Upper lobe of right lung (tissue), 1 donor: Measurements from ENCODE around the gene ZNF621. TPM values are rescaled to one million over a fixed set of nuclear protein-coding genes. Genes with fewer than 3 reads are reported as not detected.

ENCODE experiments used
- ATAC-seq: fragments of 200-7000 bp; cut with Tn5 transposase; one replicate; pipeline ENCODE4 v1.9.1; 2020; ENCODE audit warnings: mild to moderate bottlenecking, moderate library complexity
- DNase-seq: peaks from one replicate; pipeline ENCODE4 v3.0.0-alpha.2; 2020
- H3K27ac ChIP-seq: fragments of 200-600 bp; one replicate; pipeline ENCODE4 v1.8.0; 2022
- H3K27me3 ChIP-seq: fragments of 200-600 bp; one replicate; pipeline ENCODE4 v1.8.0; 2022; ENCODE audit warnings: mild to moderate bottlenecking
- H3K36me3 ChIP-seq: fragments of 200-600 bp; one replicate; pipeline ENCODE4 v1.8.0; 2022
- H3K4me1 ChIP-seq: fragments of 200-600 bp; one replicate; pipeline ENCODE4 v1.8.0; 2022
- H3K4me3 ChIP-seq: fragments of 200-600 bp; one replicate; pipeline ENCODE4 v1.8.0; 2022; ENCODE audit warnings: mild to moderate bottlenecking
- H3K9me3 ChIP-seq: fragments of 200-600 bp; one replicate; pipeline ENCODE4 v1.8.0; 2022
- intact Hi-C: fragments of 100-400 bp; cut with DNase I; formaldehyde crosslinking; loops from one replicate; pipeline ENCODE4 v1.11.0; 2022
- total RNA-seq: library from RNA; stranded (reverse); fragmentation: NEBNext Ultra II Directional; extraction: Animal tissue kit (Norgen Biotek cat#: 25700); gene quantifications from one replicate; pipeline ENCODE4 v1.2.1, GENCODE V29; 2021
- TF ChIP-seq, protein P1 (sequence below): fragments of 200-600 bp; IDR thresholded peaks from one replicate; pipeline ENCODE4 v1.8.0; 2022; ENCODE audit warnings: antibody characterized with exemption
- donor health status: DM: no; HTN: yes; CAD: no; lungs with severe emphysema.

The ZNF621 gene
- total RNA-seq, 1 donor from 2014 or later = 20.1 TPM

DNA sequence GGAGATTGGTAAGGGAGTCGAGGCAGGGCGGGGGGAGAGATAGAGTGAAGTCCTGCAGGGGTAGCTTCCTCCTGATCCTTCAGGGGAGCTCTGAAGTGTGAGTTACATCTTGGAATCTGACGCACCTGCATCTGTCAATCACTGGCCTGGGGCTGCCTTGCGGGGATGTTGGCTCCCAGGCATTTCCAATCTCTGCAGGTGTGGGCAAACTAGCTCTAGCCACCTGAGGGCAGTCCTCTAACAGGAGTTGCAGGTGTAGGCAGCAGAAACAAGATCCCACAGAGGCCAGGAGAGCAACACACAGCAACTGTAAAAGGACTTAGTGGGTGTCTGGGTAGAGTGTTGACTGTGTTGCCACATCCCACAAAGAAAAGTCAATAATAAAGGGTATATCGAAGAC lies 63.6 kb downstream of the ZNF621 start:
- Histone ChIP-seq H3K9me3 (no peaks in the 10 kb centered on the region), H3K4me1 (peaks cover 6% of the 10 kb centered on the region), H3K36me3 (no peaks in the 10 kb centered on the region), H3K27ac (no peak overlapping the region), H3K27me3 (no peaks in the 10 kb centered on the region), H3K4me3 (no peak overlapping the region)
- ATAC-seq = no peak
- TF ChIP-seq, protein P1, sequence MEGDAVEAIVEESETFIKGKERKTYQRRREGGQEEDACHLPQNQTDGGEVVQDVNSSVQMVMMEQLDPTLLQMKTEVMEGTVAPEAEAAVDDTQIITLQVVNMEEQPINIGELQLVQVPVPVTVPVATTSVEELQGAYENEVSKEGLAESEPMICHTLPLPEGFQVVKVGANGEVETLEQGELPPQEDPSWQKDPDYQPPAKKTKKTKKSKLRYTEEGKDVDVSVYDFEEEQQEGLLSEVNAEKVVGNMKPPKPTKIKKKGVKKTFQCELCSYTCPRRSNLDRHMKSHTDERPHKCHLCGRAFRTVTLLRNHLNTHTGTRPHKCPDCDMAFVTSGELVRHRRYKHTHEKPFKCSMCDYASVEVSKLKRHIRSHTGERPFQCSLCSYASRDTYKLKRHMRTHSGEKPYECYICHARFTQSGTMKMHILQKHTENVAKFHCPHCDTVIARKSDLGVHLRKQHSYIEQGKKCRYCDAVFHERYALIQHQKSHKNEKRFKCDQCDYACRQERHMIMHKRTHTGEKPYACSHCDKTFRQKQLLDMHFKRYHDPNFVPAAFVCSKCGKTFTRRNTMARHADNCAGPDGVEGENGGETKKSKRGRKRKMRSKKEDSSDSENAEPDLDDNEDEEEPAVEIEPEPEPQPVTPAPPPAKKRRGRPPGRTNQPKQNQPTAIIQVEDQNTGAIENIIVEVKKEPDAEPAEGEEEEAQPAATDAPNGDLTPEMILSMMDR = no peak
- intact Hi-C loops = loop anchor here (10.0 kb wide), 1 partner anchor 616 kb away; no protein-coding TSS in a partner anchor
- DNase-seq = no peak

Other genes with a start within 250 kb of the ZNF621 start
- gene EIF1B, start 215.3 kb upstream of the ZNF621 start, total RNA-seq = 54.4 TPM
- gene ENTPD3, start 137.8 kb upstream of the ZNF621 start, total RNA-seq = 3.7 TPM
- 1,554 TPM for gene RPL14, start 67.6 kb upstream of the ZNF621 start, total RNA-seq
- gene ZNF619, start 47.8 kb upstream of the ZNF621 start, total RNA-seq = 6.8 TPM
- gene ZNF620, start 18.9 kb upstream of the ZNF621 start, total RNA-seq = 7.0 TPM